ENCODE measurements around the gene TMEM107.

Gene TMEM107

GRCh38 chr17:8153957-8154607, 22.1 kb downstream of the TMEM107 start (continued):
- TF ChIP-seq HOXD13 (CRISPR knock-in tag; IDR thresholded peaks at IDR 0.05; ENCODE audit: borderline replicate concordance) (no peak), ZNF513 (tag by site-specific recombination; IDR thresholded peaks at IDR 0.05) (no peak), ZNF350 (tag by site-specific recombination; IDR thresholded peaks at IDR 0.05) (no peak), ZNF18 (tag by site-specific recombination; IDR thresholded peaks at IDR 0.05) (peak; percentile 32; the same call in 1 of the 2 replicates), ZNF791 (tag by site-specific recombination; IDR thresholded peaks at IDR 0.05) (no peak), ZSCAN23 (tag by site-specific recombination; IDR thresholded peaks at IDR 0.05) (no peak), ZNF654 (tag by site-specific recombination; IDR thresholded peaks at IDR 0.05; ENCODE audit: low read depth) (no peak; the same call in 1 of the 2 replicates), ZNF221 (tag by site-specific recombination; IDR thresholded peaks at IDR 0.05; ENCODE audit: borderline replicate concordance) (no peak), ZFP69B (tag by site-specific recombination; IDR thresholded peaks at IDR 0.05) (0 out of 2 replicates have a peak, but pooled peaks have one; percentile 49), MZF1 (tag by site-specific recombination; IDR thresholded peaks at IDR 0.05; ENCODE audit: borderline replicate concordance) (no peak), BCL11B (tag by site-specific recombination; IDR thresholded peaks at IDR 0.05; ENCODE audit: low read depth) (no peak), HOXC10 (CRISPR knock-in tag; IDR thresholded peaks at IDR 0.05) (no peak), ZNF423 (tag by site-specific recombination; IDR thresholded peaks at IDR 0.05) (peak; percentile 53; the same call in 1 of the 2 replicates), ZNF23 (tag by site-specific recombination; IDR thresholded peaks at IDR 0.05; ENCODE audit: borderline replicate concordance) (no peak), ZNF169 (tag by site-specific recombination; IDR thresholded peaks at IDR 0.05) (no peak), ZSCAN16 (tag by site-specific recombination; IDR thresholded peaks at IDR 0.05) (no peak), ZNF112 (tag by site-specific recombination; IDR thresholded peaks at IDR 0.05) (no peak), ZNF560 (tag by site-specific recombination; IDR thresholded peaks at IDR 0.05; ENCODE audit: borderline replicate concordance) (no peak), ZNF433 (tag by site-specific recombination; IDR thresholded peaks at IDR 0.05; ENCODE audit: low read depth) (no peak), PRDM6 (tag by site-specific recombination; IDR thresholded peaks at IDR 0.05) (no peak), ZBTB20 (tag by site-specific recombination; IDR thresholded peaks at IDR 0.05) (peak; percentile 18; the same call in 1 of the 2 replicates), ZNF514 (tag by site-specific recombination; IDR thresholded peaks at IDR 0.05) (no peak), ZNF416 (tag by site-specific recombination; IDR thresholded peaks at IDR 0.05) (no peak), AEBP2 (tag by site-specific recombination; IDR thresholded peaks at IDR 0.05; ENCODE audit: borderline replicate concordance) (no peak), SP2 (tag by site-specific recombination; IDR thresholded peaks at IDR 0.05) (peak; percentile 96), ZNF248 (tag by site-specific recombination; IDR thresholded peaks at IDR 0.05) (no peak), MEIS1 (CRISPR knock-in tag; IDR thresholded peaks at IDR 0.05; ENCODE audit: borderline replicate concordance) (no peak), KLF10 (tag by site-specific recombination; IDR thresholded peaks at IDR 0.05) (peak; percentile 98), KLF9 (tag by site-specific recombination; IDR thresholded peaks at IDR 0.05; ENCODE audit: low read depth) (peak; percentile 97), ZNF571 (tag by site-specific recombination; IDR thresholded peaks at IDR 0.05) (no peak), ZNF626 (tag by site-specific recombination; IDR thresholded peaks at IDR 0.05) (no peak), ZBTB10 (tag by site-specific recombination; IDR thresholded peaks at IDR 0.05) (peak; percentile 65; the same call in 1 of the 2 replicates), RBAK (tag by site-specific recombination; IDR thresholded peaks at IDR 0.05) (no peak)
